H1 (cell line): ENCODE data around the gene XRRA1. TPM values are rescaled to one million over a fixed set of nuclear protein-coding genes. Genes with fewer than 3 reads are reported as not detected.

ENCODE experiments used
- CTCF ChIA-PET: fragments of 300-600 bp; sonication (Branson Sonifier 250); formaldehyde crosslinking; loops from one replicate; lab custom pipeline; 2021; ENCODE audit not compliant: partially characterized antibody; lab: Charles Lee
- POLR2A ChIA-PET: fragments of 300-600 bp; sonication (Branson Sonifier 250); formaldehyde crosslinking; loops from one replicate; lab custom pipeline; 2021; ENCODE audit warnings: inconsistent platforms; ENCODE audit not compliant: partially characterized antibody; lab: Charles Lee
- DNase-seq, 2 experiments: peaks; one replicate each; pipeline versions ENCODE4 v3.0.0 to v3.0.0-alpha.2; 2010 to 2022; ENCODE audit warnings: low spot score in 2 of 2, low read depth in 1 of 2, mixed read lengths in 1 of 2
- FAIRE-seq: peaks from 2 replicates; lab custom pipeline; 2011; peaks lifted over from hg19 to GRCh38; lab: Jason Lieb, UNC
- H2AFZ ChIP-seq: 2 replicates; pipeline ENCODE4 v1.8.1; 2012; ENCODE audit warnings: low read length, inconsistent platforms
- H2AK5ac ChIP-seq: 2 replicates; pipeline ENCODE4 v1.6.1; 2013; ENCODE audit warnings: low read depth, low read length
- H2BK120ac ChIP-seq: replicated peaks from 2 replicates; pipeline ENCODE3; 2013; ENCODE audit warnings: low read depth, low read length, inconsistent platforms
- H2BK12ac ChIP-seq: 2 replicates; pipeline ENCODE4 v1.6.1; 2013; ENCODE audit warnings: low read depth, low read length
- H2BK15ac ChIP-seq: 2 replicates; pipeline ENCODE4 v1.6.1; 2013; ENCODE audit warnings: low read length
- H2BK20ac ChIP-seq: 2 replicates; pipeline ENCODE4 v1.6.1; 2013; ENCODE audit warnings: low read length
- H2BK5ac ChIP-seq: 2 replicates; pipeline ENCODE4 v1.6.1; 2013; ENCODE audit warnings: low read depth, low read length
- H3K14ac ChIP-seq: 2 replicates; pipeline ENCODE4 v1.6.1; 2013; ENCODE audit warnings: inconsistent platforms; ENCODE audit not compliant: insufficient read length
- H3K18ac ChIP-seq: 2 replicates; pipeline ENCODE4 v1.6.1; 2013; ENCODE audit warnings: low read length; ENCODE audit errors: extremely low read depth
- H3K23ac ChIP-seq: 2 replicates; pipeline ENCODE4 v1.6.1; 2013; ENCODE audit warnings: inconsistent platforms; ENCODE audit not compliant: insufficient read length
- H3K23me2 ChIP-seq: 2 replicates; pipeline ENCODE4 v1.6.1; 2013; ENCODE audit warnings: low read depth, low read length
- H3K27ac ChIP-seq: 2 replicates; pipeline ENCODE4 v1.6.1; 2011; ENCODE audit warnings: low read depth, low read length, inconsistent platforms
- H3K27me3 ChIP-seq, 4 experiments: replicated peaks in 1 of 4; 1 replicate in 1 of 4; 2 replicates in 3 of 4; pipeline versions ENCODE4 v1.6.1 to v1.8.1; 2011 to 2013; ENCODE audit warnings: low read length in 3 of 4, mild to moderate bottlenecking in 3 of 4, inconsistent platforms in 2 of 4, mixed read lengths in 2 of 4, moderate library complexity in 1 of 4; ENCODE audit not compliant: control insufficient read depth in 3 of 4, insufficient read depth in 3 of 4; ENCODE audit errors: extremely low read depth in 1 of 4
- H3K36me3 ChIP-seq, 4 experiments: 2 replicates each; pipeline versions ENCODE4 v1.6.1 to v1.8.1; 2011 to 2013; ENCODE audit warnings: mild to moderate bottlenecking in 4 of 4, low read length in 3 of 4, moderate library complexity in 2 of 4, control low read depth in 1 of 4, inconsistent platforms in 1 of 4; ENCODE audit not compliant: insufficient read depth in 4 of 4, control insufficient read depth in 2 of 4
- H3K4ac ChIP-seq: replicated peaks from 2 replicates; pipeline ENCODE3; 2013; ENCODE audit warnings: low read length, low read depth, mixed read lengths, inconsistent platforms; ENCODE audit not compliant: insufficient read length
- H3K4me1 ChIP-seq, 4 experiments: replicated peaks in 1 of 4; 1 replicate in 1 of 4; 2 replicates in 3 of 4; pipeline versions ENCODE4 v1.6.1 to v1.8.1; 2011 to 2013; ENCODE audit warnings: low read length in 3 of 4, inconsistent platforms in 2 of 4, mixed read lengths in 1 of 4; ENCODE audit not compliant: insufficient read depth in 4 of 4, control insufficient read depth in 3 of 4
- H3K4me2 ChIP-seq, 2 experiments: 2 replicates each; pipeline versions ENCODE4 v1.6.1 to v1.8.1; 2011 to 2013; ENCODE audit warnings: low read depth in 2 of 2, low read length in 2 of 2, control low read depth in 1 of 2, inconsistent platforms in 1 of 2, mild to moderate bottlenecking in 1 of 2; ENCODE audit not compliant: insufficient read depth in 1 of 2
- H3K4me3 ChIP-seq, 4 experiments: fragments of 200-600, 300-600 bp in 1 of 4; sonication (generic), shearing (Covaris generic), sonication (Bioruptor Twin) in 1 of 4; 2 replicates each; pipeline versions ENCODE4 v1.5.1 to v1.8.1; 2011 to 2016; ENCODE audit warnings: low read length in 4 of 4, low read depth in 3 of 4, control low read depth in 2 of 4, inconsistent platforms in 2 of 4, mild to moderate bottlenecking in 2 of 4, mixed read lengths in 1 of 4, moderate library complexity in 1 of 4; ENCODE audit not compliant: insufficient read depth in 2 of 4; ENCODE audit errors: extremely low read depth in 1 of 4
- H3K56ac ChIP-seq: replicated peaks from 2 replicates; pipeline ENCODE3; 2013; ENCODE audit warnings: low read depth, mild to moderate bottlenecking, mixed read lengths, low read length, inconsistent platforms; ENCODE audit not compliant: insufficient read length
- H3K79me1 ChIP-seq: 2 replicates; pipeline ENCODE4 v1.6.1; 2013; ENCODE audit warnings: low read depth, low read length, control low read depth
- H3K79me2 ChIP-seq, 2 experiments: 2 replicates each; pipeline versions ENCODE4 v1.6.1 to v1.8.1; 2012 to 2013; ENCODE audit warnings: low read length in 2 of 2, mild to moderate bottlenecking in 2 of 2, inconsistent platforms in 1 of 2; ENCODE audit not compliant: insufficient read depth in 2 of 2, control insufficient read depth in 1 of 2
- H3K9ac ChIP-seq, 4 experiments: replicated peaks in 1 of 4; 1 replicate in 1 of 4; 2 replicates in 3 of 4; pipeline versions ENCODE4 v1.6.1 to v1.8.1; 2011 to 2013; ENCODE audit warnings: low read depth in 3 of 4, low read length in 3 of 4, control low read depth in 2 of 4, mild to moderate bottlenecking in 2 of 4, moderate library complexity in 2 of 4, inconsistent platforms in 1 of 4; ENCODE audit errors: extremely low read depth in 1 of 4
- H3K9me3 ChIP-seq, 2 experiments: 2 replicates each; pipeline versions ENCODE4 v1.6.1 to v1.8.1; 2012 to 2013; ENCODE audit warnings: mild to moderate bottlenecking in 2 of 2, moderate library complexity in 2 of 2, control low read depth in 1 of 2, inconsistent platforms in 1 of 2, low read depth in 1 of 2, low read length in 1 of 2, mixed read lengths in 1 of 2; ENCODE audit not compliant: insufficient read depth in 2 of 2
- H4K20me1 ChIP-seq, 2 experiments: replicated peaks in 1 of 2; 2 replicates each; pipeline versions ENCODE3 to v1.8.1; 2011 to 2013; ENCODE audit warnings: inconsistent platforms in 2 of 2, low read length in 2 of 2, mild to moderate bottlenecking in 1 of 2; ENCODE audit not compliant: insufficient read depth in 2 of 2, control insufficient read depth in 1 of 2
- H4K5ac ChIP-seq: 2 replicates; pipeline ENCODE4 v1.6.1; 2013; ENCODE audit warnings: low read length, low read depth, mixed read lengths, inconsistent platforms; ENCODE audit not compliant: insufficient read length
- H4K8ac ChIP-seq: 2 replicates; pipeline ENCODE4 v1.8.0; 2013; ENCODE audit warnings: mild to moderate bottlenecking, moderate library complexity, low read length, inconsistent platforms; ENCODE audit not compliant: insufficient read depth; ENCODE audit errors: extremely low read depth
- H4K91ac ChIP-seq: replicated peaks from 2 replicates; pipeline ENCODE3; 2013; ENCODE audit warnings: low read length, mixed read lengths, inconsistent platforms; ENCODE audit not compliant: insufficient read length
- ATF2 ChIP-seq: IDR thresholded peaks from 2 replicates; pipeline ENCODE4 v1.6.1; 2012; ENCODE audit warnings: low read length, inconsistent platforms
- CTBP2 ChIP-seq: IDR thresholded peaks from 2 replicates; pipeline ENCODE4 v1.7.0; 2011; ENCODE audit warnings: borderline replicate concordance, mild to moderate bottlenecking, moderate library complexity, mixed read lengths, low read length; ENCODE audit not compliant: insufficient read depth, insufficient read length
- EP300 ChIP-seq, 2 experiments: IDR thresholded peaks; 1 replicate in 1 of 2; 2 replicates in 1 of 2; pipeline ENCODE4 v1.6.1; 2011 to 2012; ENCODE audit warnings: low read depth in 2 of 2, low read length in 2 of 2, mild to moderate bottlenecking in 2 of 2, borderline replicate concordance in 1 of 2, inconsistent platforms in 1 of 2, moderate library complexity in 1 of 2
- EZH2 ChIP-seq: fragments of 200-600 bp; sonication (generic); IDR thresholded peaks from 2 replicates; pipeline ENCODE4 v1.7.1; 2012; ENCODE audit warnings: low read depth, mild to moderate bottlenecking, moderate library complexity, low read length, inconsistent platforms; ENCODE audit not compliant: severe bottlenecking
- KDM1A ChIP-seq: fragments of 200-600, 300-600 bp; sonication (generic); IDR thresholded peaks from 2 replicates; pipeline ENCODE4 v1.7.1; 2016; ENCODE audit warnings: mild to moderate bottlenecking, low read length, borderline replicate concordance
- KDM5A ChIP-seq: fragments of 200-600 bp; IDR thresholded peaks from 2 replicates; pipeline ENCODE4 v1.7.1; 2012; ENCODE audit warnings: mild to moderate bottlenecking, low read length, inconsistent platforms, mixed read lengths
- MAFK ChIP-seq: IDR thresholded peaks from 2 replicates; pipeline ENCODE4 v1.6.1; 2012; ENCODE audit warnings: low read depth, mild to moderate bottlenecking, improper control_type of control experiment, low read length
- PHF8 ChIP-seq: fragments of 200-600 bp; sonication (generic); conservative IDR thresholded peaks from 2 replicates; pipeline ENCODE4 v1.7.1; 2012; ENCODE audit warnings: low read depth, mild to moderate bottlenecking, inconsistent platforms, low read length, moderate library complexity
- RFX5 ChIP-seq: IDR thresholded peaks from 2 replicates; pipeline ENCODE4 v1.6.1; 2011; ENCODE audit warnings: low read depth, low read length, improper control_type of control experiment, borderline replicate concordance
- SIX5 ChIP-seq: IDR thresholded peaks from 2 replicates; pipeline ENCODE4 v1.6.1; 2011; ENCODE audit warnings: mild to moderate bottlenecking, low read depth, low read length
- SUZ12 ChIP-seq: fragments of 200-600 bp; sonication (generic); IDR thresholded peaks from 2 replicates; pipeline ENCODE4 v1.6.1; 2012; ENCODE audit warnings: mild to moderate bottlenecking, inconsistent platforms, low read length, moderate library complexity, mixed read lengths
- ZNF274 ChIP-seq: IDR thresholded peaks from 2 replicates; pipeline ENCODE4 v1.7.0; 2012; ENCODE audit warnings: low read length, borderline replicate concordance; ENCODE audit errors: extremely low read depth
- WGBS, 2 experiments: shearing (Covaris generic) in 1 of 2; methylation state at CpG; one replicate each; pipeline versions ENCODE4 v1.1.6 to v1.1.7; 2013 to 2015; ENCODE audit warnings: low lambda C conversion rate in 2 of 2, mixed read lengths in 2 of 2, inconsistent platforms in 1 of 2, low coverage in 1 of 2, missing lambda C conversion rate in 1 of 2; ENCODE audit not compliant: insufficient replicate concordance in 2 of 2, insufficient coverage in 1 of 2, insufficient read length in 1 of 2; ENCODE audit errors: extremely low coverage in 1 of 2, missing lambda C conversion rate in 1 of 2; 5-methylcytosine and 5-hydroxymethylcytosine counted together
- polyA plus RNA-seq, 7 experiments: library from polyadenylated mRNA; depleted of rRNA in 3 of 7; stranded (reverse) in 5 of 7; unstranded in 2 of 7; fragments of >200 nt in 5 of 7; fragments of 200-250 nt in 2 of 7; gene quantifications; 1 replicate in 5 of 7; 2 replicates in 1 of 7; 4 replicates in 1 of 7; pipeline versions ENCODE4 v1.2.1 to v1.2.3, GENCODE V29; 2011 to 2013; ENCODE audit warnings: missing spikeins in 2 of 7, mixed read lengths in 2 of 7
- total RNA-seq: library from RNA; stranded (reverse); fragmentation: NEBNext Ultra II Directional; extraction: Animal tissue kit (Norgen Biotek cat#: 25700); gene quantifications from 2 replicates; pipeline ENCODE4 v1.2.1, GENCODE V29; 2021

XRRA1 gene
- total and polyA plus RNA-seq, 2 of the 8 experiments (the other 6 are each of a cell fraction or from before 2014, with no cell fraction given) = 2.1 to 7.1 TPM

- H2BK5ac ChIP-seq = no peak overlapping the region
- TF ChIP-seq SUZ12 (no peak), KDM5A (no peak), CTBP2 (no peak), ATF2 (no peak), EZH2 (no peak), SIX5 (no peak), EP300 (IDR thresholded peaks at IDR 0.05; ENCODE audit: borderline replicate concordance in 1 of 2, low read depth in 2 of 2, low read length in 2 of 2) (no peak), RFX5 (no peak), ZNF274 (no peak), KDM1A (no peak), PHF8 (no peak), MAFK (no peak)
Measured at GRCh38 chr11:74981888-74982287, 33.0 kb upstream of the XRRA1 start.

More at GRCh38 chr11:74981888-74982287, 33.0 kb upstream of the XRRA1 start:
- Histone ChIP-seq H3K56ac (no peak overlapping the region), H2BK15ac (no peak overlapping the region), H3K9me3 (no peaks in the 10 kb centered on the region), H3K27ac (no peak overlapping the region), H3K4me2 (no peak overlapping the region), H3K27me3 (no peaks in the 10 kb centered on the region), H3K4me1 (no peaks in the 10 kb centered on the region), H2BK20ac (no peak overlapping the region), H4K5ac (no peak overlapping the region), H3K23ac (no peak overlapping the region), H3K4me3 (no peak overlapping the region), H2AK5ac (no peak overlapping the region), H3K36me3 (peaks cover 4 to 13% (median 8%) of the 10 kb centered on the region in 4 experiments; a peak in 6 of 8 replicates), H4K8ac (no peak overlapping the region), H4K91ac (no peak overlapping the region), H3K4ac (no peak overlapping the region), H2AFZ (no peak overlapping the region), H3K23me2 (no peaks in the 10 kb centered on the region), H3K79me1 (no peaks in the 10 kb centered on the region; the same call in 1 of the 2 replicates), H2BK120ac (no peak overlapping the region), H2BK12ac (no peak overlapping the region), H3K14ac (no peak overlapping the region), H3K9ac (no peak overlapping the region), H3K79me2 (no peaks in the 10 kb centered on the region), H3K18ac (no peak overlapping the region), H4K20me1 (no peaks in the 10 kb centered on the region)
- FAIRE-seq (no peak), DNase-seq (no peak)
- 75% methylated on average over 1 of the region's 1 CpG; no CpG with 5 or more reads in 1 of the 2 experiments for WGBS, 2 experiments
- ChIA-PET POLR2A (interaction anchor here (0.7 to 1.3 kb wide), 2 partner anchors 11 to 13 kb away, joined by 3 read pairs; no protein-coding TSS in a partner anchor), CTCF (interaction anchor here (0.9 to 1.4 kb wide), 4 partner anchors 9 to 45 kb away, joined by 3 to 4 read pairs (median 4); no protein-coding TSS in a partner anchor)
